NCI-H748 treated with DMSO at 0.1 percent for 48 hours (cell line): ENCODE results near the gene G6PD.
"Not testable (repeated sequence)": the region's sequence is repeated elsewhere in the genome, so short reads cannot be mapped to it uniquely, and the experiment has no call there.

Source experiments
- DNase-seq: peaks from one replicate; lab custom pipeline; 2025; lab: John Stamatoyannopoulos, UW

G6PD gene

DNA sequence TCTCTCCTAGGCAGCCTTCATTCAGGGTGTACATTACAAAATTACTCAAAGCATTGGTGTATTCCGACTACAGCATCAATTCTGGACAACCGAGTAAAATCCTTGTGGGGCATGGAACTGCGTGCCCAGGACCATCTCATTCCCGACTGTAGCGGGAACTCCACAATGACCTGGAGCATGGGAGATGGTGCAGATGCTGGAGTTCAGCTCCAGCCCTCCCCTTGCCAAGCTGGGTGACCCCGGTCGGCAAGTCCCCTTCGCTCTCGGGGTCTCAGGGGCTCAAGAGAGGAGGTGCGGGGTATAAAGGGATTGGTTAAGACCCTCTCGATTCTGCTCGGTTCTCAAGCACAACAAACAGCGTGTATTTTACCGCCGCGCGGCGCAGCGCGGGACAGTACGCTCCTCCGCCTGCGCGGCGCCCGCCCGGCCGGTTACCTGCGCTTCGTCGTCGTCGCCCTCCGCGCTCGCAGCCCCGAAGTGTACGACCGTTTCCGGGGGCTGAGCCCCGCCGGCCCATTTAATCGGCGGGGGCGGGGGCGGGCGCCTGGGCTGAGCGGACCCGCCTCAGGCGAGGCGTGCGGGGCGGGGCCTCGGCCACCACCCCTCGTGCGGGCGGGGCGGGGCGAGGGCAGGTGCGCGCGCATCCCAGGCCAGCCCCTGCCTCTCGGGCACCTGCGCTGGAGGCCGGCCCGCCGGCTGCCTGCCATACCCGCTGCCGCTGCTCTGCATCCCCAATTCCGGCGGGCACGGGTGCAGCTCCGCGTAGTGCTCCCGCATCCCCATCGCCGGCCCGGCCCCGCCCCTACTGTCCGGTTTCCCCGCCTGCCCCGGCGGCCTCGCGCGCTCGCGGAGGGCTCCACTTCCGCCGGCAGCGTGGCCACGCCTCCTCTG is at the start of gene G6PD:
Gene G6PD (minus strand): TSS at position 493 of the 891 bp plus-strand sequence. CDS start 691 bp downstream, outside the sequence.
- DNase-seq = peak; percentile 67

DNA sequence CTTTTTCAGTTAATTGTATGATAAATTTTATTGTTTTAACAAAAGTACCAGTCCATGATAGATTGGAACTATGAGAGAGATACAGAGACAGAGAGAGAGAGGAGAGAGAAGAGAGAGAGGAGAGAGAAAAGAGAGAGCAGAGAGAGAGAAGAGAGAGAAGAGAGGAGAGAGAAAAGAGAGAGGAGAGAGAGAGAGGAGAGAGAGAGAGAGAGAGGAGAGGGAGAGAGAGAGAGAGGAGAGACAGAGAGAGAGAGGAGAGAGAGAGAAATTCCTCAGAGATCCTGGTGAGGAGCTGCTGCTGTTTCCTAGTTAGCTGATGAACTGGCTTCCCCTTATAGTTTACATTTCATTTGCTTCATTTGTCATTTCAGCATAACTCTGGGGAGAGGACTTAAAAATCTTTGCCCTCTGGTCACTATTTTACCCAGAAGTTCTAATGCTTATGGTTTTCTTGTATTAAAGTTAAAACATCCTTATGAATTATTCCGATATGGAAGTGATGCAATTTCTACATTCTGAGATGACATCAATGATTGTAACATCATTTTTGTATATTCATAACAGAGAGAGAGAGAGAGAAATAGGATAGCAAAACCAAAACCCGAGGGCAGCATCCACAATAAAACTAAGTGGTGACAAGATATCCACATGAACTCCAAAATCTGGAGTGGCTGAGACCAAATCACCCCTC is 49.1 kb upstream of the G6PD start:
- DNase-seq = no peak

DNA sequence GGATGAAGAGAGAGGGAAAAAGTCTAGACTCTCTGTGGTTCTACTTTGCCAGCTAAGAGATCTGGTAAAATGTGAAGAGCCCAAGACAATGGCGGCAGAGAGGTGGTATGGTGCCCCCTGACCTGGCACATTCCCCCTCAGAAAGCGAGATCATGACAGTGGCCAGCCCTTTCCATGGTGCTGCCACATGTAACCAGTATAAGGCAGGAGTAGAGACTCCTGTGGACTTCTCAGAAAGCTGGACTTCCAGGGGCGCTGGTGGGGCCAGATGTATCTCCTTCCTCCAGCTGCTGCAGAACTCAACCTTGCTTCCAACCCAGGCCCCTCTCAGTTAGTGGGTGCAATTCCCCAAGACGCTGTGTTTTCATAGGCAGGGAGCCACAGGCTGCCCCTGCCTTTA is 47.8 kb upstream of the G6PD start:
- no peak for DNase-seq

DNA sequence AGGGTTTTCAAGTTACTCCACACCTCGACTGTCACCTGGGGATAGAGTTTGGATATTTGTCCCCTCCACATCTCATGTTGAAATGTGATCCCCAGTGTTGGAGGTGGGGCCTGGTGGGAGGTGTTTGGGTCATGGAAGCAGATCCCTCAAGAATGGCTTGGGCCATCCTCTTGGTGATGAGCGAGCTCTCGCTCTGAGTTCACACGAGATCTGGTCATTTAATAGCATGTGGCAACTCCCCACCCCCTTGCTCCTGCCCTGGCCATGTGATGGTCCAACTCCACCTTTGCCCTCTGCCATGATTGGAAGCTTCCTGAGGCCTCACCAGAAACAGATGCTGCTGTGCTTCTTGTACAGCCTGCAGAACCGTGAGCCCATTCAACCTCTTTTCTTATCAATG is 46.6 kb upstream of the G6PD start:
- DNase-seq = no peak

DNA sequence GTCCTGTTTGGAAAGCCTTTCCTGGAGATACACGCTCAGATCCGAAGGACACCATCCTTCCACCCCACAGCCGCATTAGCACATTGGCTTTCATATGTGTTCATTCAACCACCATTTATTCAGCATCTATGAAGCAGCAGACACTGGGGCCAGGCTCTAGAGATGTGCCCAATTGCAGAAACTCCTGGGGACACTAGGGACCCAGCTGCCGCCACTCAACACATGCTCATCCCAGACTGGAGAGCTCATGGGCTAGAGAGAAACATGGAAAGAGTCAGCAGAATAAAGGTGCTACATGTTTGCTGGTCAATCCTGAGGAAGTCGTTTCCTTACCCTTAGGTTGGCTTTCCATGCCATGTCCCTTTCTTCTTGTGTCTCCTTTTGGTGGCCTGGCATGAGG is 45.9 kb upstream of the G6PD start:
- no peak for DNase-seq

DNA sequence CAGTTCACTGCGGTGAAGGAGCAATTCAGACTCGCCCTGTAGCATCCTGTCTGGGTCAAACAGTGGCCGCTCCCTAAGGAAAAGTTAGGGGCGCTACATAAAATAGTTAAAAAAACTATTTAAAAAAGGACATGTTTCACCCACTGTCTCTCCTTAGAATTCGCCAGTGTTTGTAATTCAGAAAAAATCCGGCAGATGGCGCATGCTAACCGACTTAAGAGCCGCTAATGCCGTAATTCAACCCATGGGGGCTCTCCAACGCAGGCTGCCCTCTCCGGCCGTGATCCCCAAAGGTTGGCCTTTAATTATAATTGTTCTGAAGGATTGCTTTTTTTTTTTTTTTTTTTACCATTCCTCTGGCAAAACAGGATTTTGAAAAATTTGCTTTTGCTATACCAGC is 43.8 kb upstream of the G6PD start:
- not testable (repeated sequence) for DNase-seq

DNA sequence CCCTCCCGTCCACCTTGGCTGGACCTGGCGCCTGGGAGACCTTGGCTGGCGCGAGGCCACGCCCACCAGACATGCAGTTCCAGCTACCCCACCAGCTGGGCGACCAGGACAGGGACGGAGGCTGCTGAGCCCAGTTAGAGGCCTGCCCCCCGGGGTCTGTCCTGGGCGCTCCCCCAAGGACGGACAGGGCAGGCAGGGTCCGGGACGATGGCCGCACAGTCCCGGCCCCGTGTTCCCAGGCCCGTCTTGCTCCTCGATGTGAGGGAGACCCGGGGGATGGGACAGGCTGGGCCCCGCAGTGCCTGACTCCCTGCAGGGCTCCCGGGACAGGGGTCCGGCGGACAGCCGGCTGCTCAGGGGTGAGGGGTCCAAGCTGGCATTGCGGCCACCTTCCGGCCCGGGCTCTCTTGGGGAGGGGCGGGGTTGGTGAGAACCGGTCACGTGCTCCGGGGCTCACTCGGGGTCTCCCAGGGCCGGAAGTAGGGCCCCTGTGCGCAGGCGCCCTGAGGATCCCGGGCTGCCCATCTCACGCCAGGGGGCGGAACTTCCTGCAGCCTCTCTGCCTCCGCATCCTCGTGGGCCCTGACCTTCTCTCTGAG is 38.0 kb upstream of the G6PD start, which contains the start of gene CTAG1A:
Gene CTAG1A (plus strand): TSS at position 549 of the 599 bp plus-strand sequence. CDS start 74 bp downstream, outside the sequence.
- DNase-seq = not testable (repeated sequence)

DNA sequence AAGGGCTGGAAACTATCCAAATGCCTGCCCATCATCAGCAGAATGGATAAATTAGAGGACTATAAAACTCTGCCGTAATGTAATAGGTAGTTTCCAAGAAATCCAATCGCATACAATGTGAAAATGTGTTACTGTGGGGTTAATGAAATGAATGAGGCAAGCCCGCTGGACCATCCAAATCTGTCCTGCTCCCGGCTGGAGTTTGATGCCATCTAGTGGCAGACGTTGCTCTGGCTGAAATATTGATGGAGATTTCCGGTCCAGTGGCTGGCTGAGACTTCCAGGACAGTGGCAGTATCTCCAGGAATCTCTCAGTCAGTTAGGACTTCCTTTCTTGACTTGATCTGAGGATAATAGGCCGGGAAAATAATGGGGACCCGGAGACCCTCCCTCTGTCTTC is 36.3 kb upstream of the G6PD start:
- DNase-seq = not testable (repeated sequence)

DNA sequence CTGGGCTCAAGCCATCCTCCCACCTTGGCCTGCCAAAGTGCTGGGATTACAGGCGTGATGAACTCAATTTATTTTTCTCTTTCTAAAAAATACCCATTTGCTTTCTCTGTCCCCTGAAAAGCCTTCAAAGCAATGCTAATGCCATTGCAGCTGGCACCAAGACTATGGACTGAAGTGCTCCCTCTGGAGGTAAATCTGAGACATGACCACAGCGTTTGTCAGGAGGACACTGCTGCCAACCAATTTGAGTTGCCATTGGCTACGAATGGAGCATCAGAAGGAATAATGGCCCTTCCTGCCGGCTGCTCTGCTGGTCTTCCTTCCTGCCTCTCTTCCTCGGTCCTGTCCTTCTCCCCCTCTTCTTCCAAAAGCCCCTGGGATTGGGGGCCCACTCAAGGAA is 28.4 kb upstream of the G6PD start:
- not testable (repeated sequence) for DNase-seq

DNA sequence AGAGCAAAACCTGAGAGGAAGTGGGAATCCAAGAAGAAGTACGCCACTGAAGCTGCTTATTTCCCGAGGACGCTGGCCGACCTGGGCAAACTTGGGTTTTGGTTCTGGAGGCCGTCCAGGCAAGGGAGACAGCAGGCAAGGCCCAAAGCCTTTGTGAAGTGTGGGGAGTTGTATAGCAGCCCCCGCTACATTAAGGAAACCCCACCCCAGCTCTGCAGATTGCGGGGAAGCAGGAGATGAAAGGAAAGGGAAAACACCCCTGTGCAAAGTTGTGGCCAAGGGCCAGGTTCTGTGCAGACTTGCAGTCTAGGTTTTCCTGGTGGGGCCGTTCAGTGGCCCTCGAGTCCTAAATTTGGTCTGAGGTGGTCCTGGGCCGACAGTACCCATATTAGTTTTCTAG is 26.4 kb upstream of the G6PD start:
- not testable (repeated sequence) for DNase-seq

DNA sequence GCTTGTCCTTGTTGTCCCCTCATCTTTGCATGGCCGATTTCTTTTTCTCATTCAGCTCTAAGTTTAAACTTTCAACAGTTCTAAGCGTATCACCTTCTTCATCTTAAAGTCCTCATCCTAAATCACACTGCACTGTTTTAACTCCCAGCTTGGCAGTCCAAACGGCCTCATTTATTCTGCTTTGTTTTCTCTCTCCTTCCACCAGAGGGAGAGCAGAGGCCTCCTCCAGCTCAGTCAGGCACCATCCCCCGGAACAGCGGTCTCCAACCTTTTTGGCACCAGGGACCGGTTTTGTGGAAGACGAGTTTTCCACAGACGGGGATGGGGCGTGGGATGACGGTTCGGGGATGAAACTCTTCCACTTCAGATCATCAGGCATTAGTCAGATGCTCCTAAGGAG is 23.7 kb upstream of the G6PD start:
- DNase-seq = not testable (repeated sequence)

DNA sequence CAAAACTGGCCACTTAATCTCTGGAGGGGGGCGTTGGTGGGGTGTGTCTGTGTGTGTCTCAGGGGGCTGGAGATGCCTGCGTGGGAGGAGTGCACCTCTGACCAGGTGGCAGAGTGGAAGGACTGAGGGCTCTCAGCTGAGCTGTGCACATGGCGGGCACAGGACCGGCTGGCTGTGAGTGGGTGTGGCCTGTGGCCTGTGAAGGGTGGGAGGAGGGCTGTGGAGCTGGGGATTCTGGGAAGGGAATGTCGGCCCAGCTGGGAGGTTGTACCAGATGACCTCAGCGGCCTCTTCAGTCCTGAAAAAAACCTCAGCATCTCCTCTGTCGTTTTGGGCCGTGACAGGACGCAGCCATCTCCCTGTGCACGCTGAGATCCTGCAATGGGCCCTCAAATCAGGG is 15.6 kb upstream of the G6PD start:
- not testable (repeated sequence) for DNase-seq

DNA sequence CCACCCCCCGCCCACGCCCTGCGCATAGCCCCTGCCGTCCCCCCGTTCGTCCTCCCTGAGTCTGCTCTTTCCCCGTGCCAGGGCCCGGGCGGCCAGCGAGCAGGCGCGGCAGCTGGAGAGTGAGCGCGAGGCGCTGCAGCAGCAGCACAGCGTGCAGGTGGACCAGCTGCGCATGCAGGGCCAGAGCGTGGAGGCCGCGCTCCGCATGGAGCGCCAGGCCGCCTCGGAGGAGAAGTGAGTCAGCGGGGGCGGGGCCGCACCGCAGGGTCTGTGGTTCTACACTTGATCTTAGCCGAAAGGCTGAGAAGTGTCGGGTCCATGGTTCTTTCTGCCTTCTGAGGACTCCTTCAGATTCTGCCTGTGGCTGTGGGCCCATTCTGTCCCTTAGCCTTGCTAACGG is 13.7 kb upstream of the G6PD start:
- not testable (repeated sequence) for DNase-seq

DNA sequence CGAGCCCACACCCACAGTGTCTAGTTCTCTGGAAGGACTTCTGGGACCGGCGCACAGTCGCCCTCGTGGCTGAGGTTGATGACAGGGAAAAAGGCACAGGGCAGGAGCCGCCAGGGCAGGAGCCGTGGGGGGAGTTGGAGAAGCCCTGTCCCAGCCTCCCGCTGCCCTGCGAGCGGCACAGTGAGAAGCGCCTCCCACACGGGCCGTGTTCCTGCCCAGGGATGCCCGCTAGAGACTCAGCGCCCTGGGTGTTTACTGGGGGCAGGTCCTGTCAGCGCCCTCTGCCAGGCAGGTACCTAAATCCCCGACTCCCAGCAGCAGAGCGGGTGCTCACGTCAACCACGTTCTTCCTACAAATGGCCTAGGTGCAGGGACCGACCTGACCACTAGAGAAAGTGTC is 12.2 kb upstream of the G6PD start:
- DNase-seq = not testable (repeated sequence)

DNA sequence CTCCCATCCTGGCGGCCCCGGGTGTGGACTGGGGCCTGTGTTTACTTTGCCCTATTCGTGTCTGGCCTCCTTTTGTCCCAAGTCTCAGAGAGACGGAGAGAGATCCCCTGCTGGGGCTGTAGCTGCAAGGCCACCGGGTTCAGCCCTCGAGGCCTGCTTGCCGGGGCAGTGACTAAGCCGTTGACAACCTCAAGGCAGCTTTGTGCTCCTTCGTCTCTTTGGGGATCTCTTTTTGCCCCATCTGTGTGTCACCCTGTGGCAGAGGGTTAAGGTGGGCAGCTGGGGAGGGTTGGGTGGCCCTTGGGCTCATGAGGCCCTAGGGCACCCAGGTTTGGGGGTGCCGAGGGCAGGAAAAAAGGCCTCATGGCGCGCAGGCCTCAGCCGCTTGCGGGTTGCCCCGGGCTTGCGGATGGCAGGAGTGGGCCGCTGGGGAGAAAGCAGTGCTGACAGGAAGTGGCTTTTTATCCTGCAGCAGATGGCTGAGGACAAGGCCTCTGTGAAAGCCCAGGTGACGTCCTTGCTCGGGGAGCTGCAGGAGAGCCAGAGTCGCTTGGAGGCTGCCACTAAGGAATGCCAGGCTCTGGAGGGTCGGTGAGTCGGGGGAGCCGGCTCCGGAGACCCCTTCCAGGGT is 11.5 kb upstream of the G6PD start:
- DNase-seq = not testable (repeated sequence)

DNA sequence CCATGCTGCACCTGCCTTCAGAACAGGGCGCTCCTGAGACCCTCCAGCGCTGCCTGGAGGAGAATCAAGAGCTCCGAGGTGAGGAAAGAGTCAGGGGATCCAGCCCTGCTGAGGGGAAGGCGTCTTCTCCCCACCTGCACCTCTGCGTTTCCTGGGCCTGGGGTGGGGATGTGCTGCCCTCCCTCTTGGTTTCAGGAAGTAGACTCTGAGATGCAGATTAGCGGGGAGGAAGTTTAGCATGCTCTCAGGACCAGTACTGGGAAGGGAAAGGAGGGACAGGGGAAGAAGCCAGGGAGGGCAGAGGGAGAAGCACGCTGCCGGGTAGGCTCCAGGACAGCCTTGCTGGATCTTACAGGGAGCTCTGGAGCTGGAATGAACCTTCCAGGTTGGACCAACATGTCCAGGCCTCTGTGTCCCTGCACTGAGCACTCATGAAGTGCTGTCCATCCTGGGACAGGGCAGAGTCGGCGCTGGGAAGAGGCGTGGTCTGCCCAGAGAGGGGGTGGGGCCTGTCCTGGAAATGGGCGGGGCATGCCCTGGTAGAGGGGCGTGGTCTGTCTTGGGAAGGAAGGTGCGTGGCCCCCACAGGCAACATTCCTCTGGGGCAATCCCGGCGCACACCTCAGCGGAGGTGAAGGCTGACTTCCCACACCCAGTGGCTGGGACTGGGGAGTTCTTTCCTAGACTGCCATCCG is 5.6 kb upstream of the G6PD start:
- DNase-seq = not testable (repeated sequence)

DNA sequence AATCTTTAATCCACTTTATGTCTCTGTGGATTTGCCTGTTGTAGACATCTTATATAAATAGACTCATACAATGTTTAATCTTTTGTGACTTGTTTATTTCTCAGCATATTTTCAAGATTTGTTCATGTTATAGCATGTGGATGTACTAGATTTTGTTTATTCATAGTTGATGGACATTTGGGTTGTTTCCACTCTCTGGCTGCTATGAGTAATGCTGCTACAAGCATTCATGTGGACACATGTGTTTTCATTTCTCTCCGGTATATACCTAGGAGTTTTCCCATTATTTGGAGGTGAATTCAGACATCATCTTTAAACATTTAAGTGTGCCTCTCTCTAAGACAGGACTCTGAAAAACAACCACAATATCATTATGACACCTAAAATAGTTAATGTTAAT is 3.1 kb upstream of the G6PD start:
- DNase-seq = no peak

DNA sequence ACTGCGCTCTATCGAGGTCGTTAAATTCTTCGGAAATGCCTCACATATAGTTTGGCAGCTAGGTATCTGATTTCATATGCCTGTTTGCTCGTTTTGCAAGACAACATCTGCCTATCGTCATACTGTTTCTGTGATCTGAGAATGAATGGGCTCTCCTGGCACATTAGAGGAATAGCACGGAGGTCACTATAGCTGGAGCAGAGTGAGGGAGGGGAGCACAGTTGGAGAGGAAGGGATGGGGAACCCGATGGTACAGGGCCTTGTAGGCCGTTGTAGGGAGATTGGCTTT is 1.3 kb upstream of the G6PD start:
- no peak for DNase-seq

DNA sequence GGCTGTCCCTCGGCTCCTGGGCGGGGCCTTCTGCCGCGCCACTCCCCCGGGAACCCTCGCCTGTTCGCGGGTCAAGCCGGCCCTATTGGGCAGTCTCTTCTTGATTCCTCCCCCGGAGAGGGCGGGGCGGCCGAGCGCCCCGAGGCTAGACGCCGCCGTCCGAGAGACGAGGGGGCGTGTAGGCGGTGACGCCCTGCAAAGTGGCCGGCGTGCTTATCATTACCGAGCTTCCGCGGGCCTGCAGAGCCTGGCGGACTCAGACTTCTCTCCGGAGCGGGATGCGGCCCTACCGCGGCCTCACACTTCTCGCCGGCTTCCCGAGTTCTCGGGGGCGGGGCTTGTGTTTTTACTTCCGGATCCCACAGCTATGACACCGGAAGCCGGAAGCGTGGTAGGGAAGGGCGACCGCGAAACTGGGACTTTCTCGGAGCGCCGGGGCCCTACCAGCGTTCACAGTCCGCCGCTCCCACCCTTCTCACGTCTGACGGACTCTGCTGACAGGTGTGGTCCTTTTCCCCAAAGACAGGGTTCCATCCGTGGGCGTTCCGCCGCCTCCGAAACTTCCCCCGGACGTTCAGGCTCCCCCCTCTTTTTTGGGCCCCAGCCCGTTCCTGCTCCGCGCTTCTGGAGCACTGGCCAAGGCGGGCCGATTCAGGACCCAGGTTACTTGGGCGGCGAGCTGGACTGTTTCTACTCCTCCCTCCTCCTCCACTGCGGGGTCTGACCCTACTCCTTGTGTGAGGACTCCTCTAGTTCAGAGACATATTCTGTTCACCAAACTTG is 790 bp upstream of the G6PD start, which contains the start of gene IKBKG:
Gene IKBKG (plus strand): TSS at position 376 of the 783 bp plus-strand sequence. CDS start 4,383 bp downstream, outside the sequence.
- DNase-seq = peak; percentile 88

DNA sequence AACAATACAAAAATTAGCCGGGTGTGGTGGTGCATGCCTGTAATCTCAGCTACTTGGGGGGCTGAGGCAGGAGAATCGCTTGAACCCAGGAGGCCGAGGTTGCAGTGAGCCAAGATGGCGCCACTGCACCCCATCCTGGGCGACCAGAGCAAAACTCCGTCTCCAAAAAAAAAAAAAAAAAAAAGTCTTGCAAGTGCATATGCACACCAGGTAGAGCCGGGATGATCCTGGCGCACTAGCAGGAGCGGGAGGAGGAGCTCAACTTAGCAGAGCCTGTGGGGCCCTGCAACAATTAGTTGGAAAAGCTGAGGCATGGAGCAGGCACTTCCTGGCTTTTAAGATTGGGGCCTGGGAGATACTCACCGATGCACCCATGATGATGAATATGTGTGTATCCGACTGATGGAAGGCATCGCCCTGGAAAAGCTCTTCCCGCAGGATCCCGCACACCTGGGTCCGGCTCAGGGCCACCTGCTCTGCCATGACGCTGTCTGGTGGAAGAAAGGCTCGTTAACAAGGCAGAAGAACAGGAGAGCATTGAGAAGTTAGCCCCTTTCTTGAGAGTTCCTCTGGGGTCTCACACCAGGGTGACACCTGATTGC is 872 bp downstream of the G6PD start:
- DNase-seq = no peak
